NCI-H345 (cell line): ENCODE measurements around the gene PARP9.
A peak's percentile ranks its signal among the peaks of the same experiment; 100 is the strongest.

ENCODE experiments used
- DNase-seq: peaks from one replicate; lab custom pipeline; 2025; lab: John Stamatoyannopoulos, UW

Gene PARP9

GRCh38 chr3:122564155-122564912 lies at the start of gene PARP9, which contains the start of gene DTX3L:
TSS of gene PARP9 (minus strand) at chr3:122564300. CDS start at chr3:122559620, 4,680 bp downstream.
TSS of gene DTX3L (plus strand) at chr3:122564338. CDS start at chr3:122564427, 89 bp downstream.
- peak; percentile 57 for DNase-seq

GRCh38 chr3:122612696-122613095 lies 48.6 kb upstream of the PARP9 start:
- no peak for DNase-seq

GRCh38 chr3:122609798-122610559 lies 45.9 kb upstream of the PARP9 start:
- DNase-seq, result no peak

- no peak for DNase-seq
Measured at GRCh38 chr3:122608916-122609315, 44.8 kb upstream of the PARP9 start.

- DNase-seq, result no peak
Measured at GRCh38 chr3:122606330-122606729, 42.2 kb upstream of the PARP9 start.

GRCh38 chr3:122603056-122603455 lies 39.0 kb upstream of the PARP9 start:
- DNase-seq, result no peak

- DNase-seq, result no peak
Measured at GRCh38 chr3:122602011-122602710, 38.1 kb upstream of the PARP9 start.

- DNase-seq, result no peak
Measured at GRCh38 chr3:122598556-122598955, 34.5 kb upstream of the PARP9 start.

- no peak for DNase-seq
Measured at GRCh38 chr3:122598151-122598550, 34.1 kb upstream of the PARP9 start.

GRCh38 chr3:122594025-122594424 lies 29.9 kb upstream of the PARP9 start:
- DNase-seq, result no peak

GRCh38 chr3:122590610-122591009 lies 26.5 kb upstream of the PARP9 start:
- no peak for DNase-seq

- no peak for DNase-seq
Measured at GRCh38 chr3:122589297-122589696, 25.2 kb upstream of the PARP9 start.

GRCh38 chr3:122587572-122587971 lies 23.5 kb upstream of the PARP9 start:
- no peak for DNase-seq

GRCh38 chr3:122586773-122587485 lies 22.8 kb upstream of the PARP9 start:
- DNase-seq, result no peak

- DNase-seq, result no peak
Measured at GRCh38 chr3:122586098-122586497, 22.0 kb upstream of the PARP9 start.

- DNase-seq, result no peak
Measured at GRCh38 chr3:122582390-122582789, 18.3 kb upstream of the PARP9 start.

GRCh38 chr3:122581622-122582021 lies 17.5 kb upstream of the PARP9 start:
- no peak for DNase-seq

GRCh38 chr3:122580470-122580869 lies 16.4 kb upstream of the PARP9 start:
- no peak for DNase-seq

GRCh38 chr3:122578069-122578740 lies 14.1 kb upstream of the PARP9 start:
- DNase-seq, result no peak

GRCh38 chr3:122577409-122578031 lies 13.4 kb upstream of the PARP9 start, which contains the start of gene PARP15:
TSS of gene PARP15 (plus strand) at chr3:122577650. CDS start at chr3:122577668, 18 bp downstream.
- no peak for DNase-seq
